HG02798 (cell line): ENCODE results near the gene TAS1R1.

Experiments
- ATAC-seq: cut with Tn5 transposase; IDR thresholded peaks from one replicate; pipeline ENCODE4 v1.9.1; 2021; ENCODE audit warnings: mild to moderate bottlenecking; ENCODE audit not compliant: unreplicated experiment, poor library complexity

TAS1R1 gene

GRCh38 chr1:6627031-6627430, 71.9 kb downstream of the TAS1R1 start:
- ATAC-seq, result no peak

GRCh38 chr1:6627841-6628545, 72.9 kb downstream of the TAS1R1 start:
- no peak for ATAC-seq

GRCh38 chr1:6628971-6629479, 73.9 kb downstream of the TAS1R1 start:
- no peak for ATAC-seq
